Activated naive CD4-positive, alpha-beta T cell treated with anti-CD3 and anti-CD28 coated beads for 36 hours (primary cell): Measurements from ENCODE around the gene TMEM221. TPM values are rescaled to one million over a fixed set of nuclear protein-coding genes. Genes with fewer than 3 reads are reported as not detected.

Experiments
- CTCF ChIA-PET: fragments of 350-600 bp; sonication (Branson Sonifier 250); formaldehyde crosslinking; loops from one replicate; lab custom pipeline; 2021; ENCODE audit warnings: antibody characterized with exemption; lab: Charles Lee
- DNase-seq: peaks from one replicate; pipeline ENCODE4 v3.0.0-alpha.2; 2020
- H3K27ac Mint-ChIP-seq: one replicate; pipeline ENCODE4 v1.8.0; 2021; ENCODE audit warnings: mild to moderate bottlenecking, mixed read lengths
- H3K27me3 Mint-ChIP-seq: one replicate; pipeline ENCODE4 v1.8.0; 2021; ENCODE audit warnings: low read depth, mixed read lengths
- H3K36me3 Mint-ChIP-seq: one replicate; pipeline ENCODE4 v1.8.0; 2021; ENCODE audit warnings: low read depth, mixed read lengths
- H3K4me1 Mint-ChIP-seq: one replicate; pipeline ENCODE4 v1.8.0; 2021; ENCODE audit warnings: low read depth, mixed read lengths
- H3K4me3 Mint-ChIP-seq: one replicate; pipeline ENCODE4 v1.8.0; 2021; ENCODE audit warnings: mild to moderate bottlenecking, moderate library complexity, mixed read lengths
- H3K9me3 Mint-ChIP-seq: one replicate; pipeline ENCODE4 v1.8.0; 2021; ENCODE audit warnings: mixed read lengths
- intact Hi-C: fragments of 100-400 bp; cut with micrococcal nuclease; formaldehyde crosslinking; loops from one replicate; pipeline ENCODE4 v1.15.1; 2023
- total RNA-seq, 2 experiments: library from RNA; stranded (reverse); gene quantifications; one replicate each; pipeline ENCODE4 v1.2.3, GENCODE V29; 2021

The TMEM221 gene
- total RNA-seq, 2 experiments from 2014 or later = not detected

DNA sequence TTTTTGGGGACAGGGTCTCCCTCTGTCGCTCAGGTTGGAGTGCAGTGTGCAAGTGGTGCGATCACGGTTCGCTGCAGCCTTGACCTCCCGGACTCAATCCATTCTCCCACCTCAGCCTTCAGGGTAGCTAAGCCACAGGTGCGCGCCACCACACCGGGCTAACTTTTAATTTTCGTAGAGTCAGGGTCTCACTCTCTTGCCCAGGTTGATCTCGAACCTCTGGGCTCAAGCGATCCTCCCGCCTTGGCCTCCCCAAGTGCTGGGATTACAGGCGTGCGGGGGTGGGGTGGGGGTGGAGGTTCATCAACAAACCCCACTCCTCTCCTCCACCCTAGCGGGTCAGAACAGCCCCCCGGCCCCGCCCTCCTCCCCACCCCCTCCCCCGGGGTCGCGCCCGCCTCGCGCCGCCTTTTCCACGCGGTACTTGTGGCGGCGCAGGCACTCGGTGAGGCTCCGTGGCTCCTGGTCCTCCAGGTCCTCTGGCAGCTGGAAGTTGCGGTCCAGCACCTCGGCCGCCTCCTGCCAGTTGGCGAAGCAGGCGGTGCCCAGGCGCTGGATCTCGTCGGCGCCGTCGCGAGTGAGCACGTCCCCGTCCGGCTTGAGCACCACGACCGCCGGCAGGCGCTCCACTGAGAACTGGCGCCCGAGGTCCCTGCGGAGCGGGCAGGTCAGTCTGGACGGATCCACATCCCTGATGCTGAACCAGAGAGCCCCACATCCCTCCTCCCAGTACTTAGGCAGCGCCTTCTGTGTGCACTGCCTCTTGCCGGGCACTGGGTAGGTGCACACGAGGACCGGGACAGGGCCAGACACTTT lies 7.0 kb upstream of the TMEM221 start:
- Mint-ChIP-seq H3K27ac (no peak overlapping the region), H3K9me3 (no peaks in the 10 kb centered on the region), H3K4me3 (no peak overlapping the region), H3K4me1 (peaks cover 11% of the 10 kb centered on the region), H3K27me3 (peaks cover 37% of the 10 kb centered on the region), H3K36me3 (no peaks in the 10 kb centered on the region)
- intact Hi-C loops = no loop called here
- CTCF ChIA-PET = interaction anchor here (1.1 to 1.8 kb wide), 3 partner anchors 10 to 41 kb away, joined by 4 to 6 read pairs (median 5); no protein-coding TSS in a partner anchor
- no peak for DNase-seq

DNA sequence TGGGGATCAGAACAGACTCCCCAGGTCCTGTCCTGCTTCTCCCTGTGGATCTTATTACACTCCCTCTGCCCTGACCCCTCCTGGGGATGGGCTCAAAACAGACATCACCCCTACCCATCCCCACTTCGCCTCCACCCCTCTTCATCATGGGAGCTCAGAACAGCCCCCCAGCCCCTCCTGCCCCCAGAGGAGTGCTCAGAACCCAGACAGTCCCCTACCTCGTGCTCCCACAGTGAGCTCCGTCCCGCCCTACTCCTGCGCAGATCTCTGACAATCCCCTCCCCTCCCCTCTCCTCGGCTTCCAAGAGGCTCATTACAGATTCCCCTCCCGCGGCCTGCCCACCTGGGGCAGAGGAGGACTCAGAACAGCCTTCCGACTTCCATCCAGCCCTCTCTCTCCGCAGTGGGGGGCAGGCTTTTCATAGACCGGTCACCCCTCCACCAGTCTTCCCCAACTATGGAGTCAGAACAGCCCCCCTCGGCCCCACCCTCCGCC lies 6.2 kb upstream of the TMEM221 start:
- Mint-ChIP-seq H3K4me3 (no peak overlapping the region), H3K4me1 (peaks cover 19% of the 10 kb centered on the region), H3K9me3 (peaks cover 3% of the 10 kb centered on the region), H3K27me3 (peaks cover 37% of the 10 kb centered on the region), H3K27ac (no peak overlapping the region), H3K36me3 (no peaks in the 10 kb centered on the region)
- no peak for DNase-seq
- CTCF ChIA-PET = interaction anchor here (0.9 to 1.8 kb wide), 6 partner anchors 10 to 119 kb away, joined by 3 to 6 read pairs (median 4); no protein-coding TSS in a partner anchor
- intact Hi-C loops = no loop called here

DNA sequence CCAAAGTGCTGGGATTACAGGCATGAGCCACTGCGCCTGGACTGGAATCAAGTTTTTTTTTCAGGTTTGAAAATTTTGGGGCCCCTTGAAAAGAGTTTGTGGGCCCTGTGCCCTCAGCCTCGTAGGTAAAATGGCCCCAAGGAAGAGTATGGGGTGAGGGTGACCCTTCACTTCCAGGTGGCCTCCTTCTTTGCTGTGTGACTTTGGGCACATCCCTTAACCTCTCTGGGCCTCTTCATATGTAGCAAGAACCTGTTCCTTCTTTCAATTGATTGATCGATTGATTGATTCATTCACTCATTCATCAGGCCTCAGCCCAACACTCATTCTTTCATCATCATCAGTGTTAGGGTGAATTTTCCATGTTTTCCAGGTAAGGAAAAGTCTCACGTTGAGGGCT lies 3.4 kb upstream of the TMEM221 start:
- Mint-ChIP-seq H3K36me3 (no peaks in the 10 kb centered on the region), H3K9me3 (peaks cover 3% of the 10 kb centered on the region), H3K4me3 (no peak overlapping the region), H3K27me3 (peaks cover 33% of the 10 kb centered on the region), H3K4me1 (peaks cover 19% of the 10 kb centered on the region), H3K27ac (no peak overlapping the region)
- DNase-seq = no peak
- intact Hi-C loops = loop anchor here (2.0 kb wide), 3 partner anchors 123 to 403 kb away; no protein-coding TSS in a partner anchor
- CTCF ChIA-PET = interaction anchor here (0.9 to 1.9 kb wide), 2 partner anchors 10 to 14 kb away, joined by 4 read pairs; no protein-coding TSS in a partner anchor

GRCh38 chr19:17450264-17451075 lies 2.0 kb upstream of the TMEM221 start:
- no peak overlapping the region for H3K27ac Mint-ChIP-seq
- peaks cover 19% of the 10 kb centered on the region for H3K4me1 Mint-ChIP-seq
- H3K36me3 Mint-ChIP-seq = no peaks in the 10 kb centered on the region
- peak overlapping the region; percentile 3 for H3K4me3 Mint-ChIP-seq
- intact Hi-C loops = loop anchor here (1.0 to 2.0 kb wide), 3 partner anchors 19 to 158 kb away; partner anchors contain the start of gene BST2
- peaks cover 26% of the 10 kb centered on the region for H3K27me3 Mint-ChIP-seq
- DNase-seq = peak; percentile 72
- CTCF ChIA-PET = interaction anchor here (0.8 to 1.9 kb wide), 3 partner anchors 11 to 27 kb away, joined by 3 to 5 read pairs (median 4); no protein-coding TSS in a partner anchor
- peaks cover 3% of the 10 kb centered on the region for H3K9me3 Mint-ChIP-seq

GRCh38 chr19:17447704-17448130 lies 751 bp downstream of the TMEM221 start:
- CTCF ChIA-PET = interaction anchor here (0.5 to 0.6 kb wide), 2 partner anchors 14 to 294 kb away, joined by 4 read pairs; no protein-coding TSS in a partner anchor
- DNase-seq = no peak
- Mint-ChIP-seq H3K4me1 (peaks cover 13% of the 10 kb centered on the region), H3K4me3 (no peak overlapping the region), H3K9me3 (peaks cover 3% of the 10 kb centered on the region), H3K27me3 (peaks cover 11% of the 10 kb centered on the region), H3K36me3 (no peaks in the 10 kb centered on the region), H3K27ac (no peak overlapping the region)
- intact Hi-C loops = loop anchor here (1.0 to 2.0 kb wide), 2 partner anchors 23 to 52 kb away; no protein-coding TSS in a partner anchor

DNA sequence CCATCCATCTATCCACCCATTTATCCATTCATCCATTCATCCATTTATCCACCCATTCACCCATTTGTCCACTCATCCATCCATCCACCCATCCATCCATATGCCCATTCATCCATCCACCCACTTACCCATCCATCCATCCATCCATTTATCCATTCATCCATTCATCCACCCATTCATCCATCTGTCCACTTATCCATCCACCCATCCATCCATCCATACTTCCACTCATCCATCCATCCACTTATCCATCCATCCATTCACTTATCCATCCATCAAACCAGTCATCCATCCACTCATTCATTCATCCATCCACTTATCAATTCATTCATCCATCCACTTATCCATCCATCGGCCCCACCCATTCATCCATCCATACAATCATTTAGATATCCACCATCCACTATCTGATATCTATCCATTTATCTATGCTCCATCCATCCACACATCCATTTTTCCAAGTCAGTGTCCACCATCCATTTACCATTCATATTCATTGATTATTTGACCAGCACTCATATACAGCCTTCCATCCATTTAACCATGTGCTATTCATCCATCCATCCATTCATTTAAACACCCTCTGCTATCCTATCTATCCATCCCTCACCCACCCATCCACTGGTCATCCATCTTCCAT lies 2.8 kb downstream of the TMEM221 start:
- CTCF ChIA-PET = interaction anchor here (0.6 to 1.1 kb wide), 2 partner anchors 26 to 977 kb away, joined by 3 to 4 read pairs; partner anchors contain the start of gene MVB12A
- DNase-seq = no peak
- Mint-ChIP-seq H3K27ac (no peak overlapping the region), H3K4me3 (no peak overlapping the region), H3K9me3 (peaks cover 3% of the 10 kb centered on the region), H3K36me3 (no peaks in the 10 kb centered on the region), H3K27me3 (peaks cover 11% of the 10 kb centered on the region), H3K4me1 (peaks cover 10% of the 10 kb centered on the region)
- intact Hi-C loops = no loop called here

DNA sequence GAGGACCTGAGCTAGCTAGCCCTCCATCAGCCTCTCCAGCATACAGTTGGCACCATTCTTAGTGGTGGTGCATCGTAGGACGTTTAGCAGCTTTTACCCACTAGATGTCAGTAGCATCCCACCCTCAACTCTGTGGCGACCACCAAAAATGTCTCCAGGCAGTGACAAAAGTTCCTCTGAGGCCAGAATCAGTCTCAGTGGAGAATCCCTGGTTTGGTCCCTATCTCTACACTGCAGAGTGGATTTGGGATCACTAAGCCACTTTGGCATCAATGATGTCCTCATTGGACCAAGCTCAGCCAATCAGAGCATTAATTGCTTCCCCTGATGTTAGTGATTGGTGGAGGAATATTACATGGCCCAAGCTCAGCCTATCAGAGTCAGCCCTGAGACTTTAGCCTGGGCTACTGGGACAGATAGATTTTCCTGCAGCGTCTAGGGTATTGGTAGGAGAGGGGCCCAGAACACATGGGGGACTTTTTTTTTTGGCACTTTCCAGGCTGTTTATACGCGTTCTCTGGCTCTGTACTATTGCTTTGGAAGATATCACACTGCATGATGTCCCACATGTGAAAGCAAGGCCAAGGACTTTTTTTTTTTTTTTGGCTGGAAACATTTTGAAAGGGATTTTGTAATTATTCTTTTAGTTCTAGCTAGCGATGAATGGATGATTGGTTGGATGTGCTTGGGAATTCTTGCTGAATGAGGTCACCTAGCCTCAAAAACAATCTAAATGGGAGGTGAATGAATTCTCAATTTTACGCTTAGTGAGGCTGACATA lies 7.0 kb downstream of the TMEM221 start:
- no peaks in the 10 kb centered on the region for H3K27me3 Mint-ChIP-seq
- intact Hi-C loops = loop anchor here (1.0 kb wide), 1 partner anchor 25 kb away; no protein-coding TSS in a partner anchor
- no peaks in the 10 kb centered on the region for H3K9me3 Mint-ChIP-seq
- no peak overlapping the region for H3K27ac Mint-ChIP-seq
- no peaks in the 10 kb centered on the region for H3K36me3 Mint-ChIP-seq
- H3K4me3 Mint-ChIP-seq = no peak overlapping the region
- DNase-seq = peak; percentile 31
- CTCF ChIA-PET = interaction anchor here (0.6 to 1.3 kb wide), 10 partner anchors 9 to 1127 kb away, joined by 3 to 6 read pairs (median 3); no protein-coding TSS in a partner anchor
- H3K4me1 Mint-ChIP-seq = no peaks in the 10 kb centered on the region

- Mint-ChIP-seq H3K27me3 (no peaks in the 10 kb centered on the region), H3K4me1 (no peaks in the 10 kb centered on the region), H3K4me3 (no peak overlapping the region), H3K9me3 (no peaks in the 10 kb centered on the region), H3K36me3 (no peaks in the 10 kb centered on the region), H3K27ac (no peak overlapping the region)
- intact Hi-C loops = no loop called here
- no peak for DNase-seq
- CTCF ChIA-PET = interaction anchor here (0.7 to 1.3 kb wide), 4 partner anchors 10 to 42 kb away, joined by 3 read pairs; no protein-coding TSS in a partner anchor
These were observed 11.6 kb downstream of the TMEM221 start for GRCh38 chr19:17436874-17437267.

DNA sequence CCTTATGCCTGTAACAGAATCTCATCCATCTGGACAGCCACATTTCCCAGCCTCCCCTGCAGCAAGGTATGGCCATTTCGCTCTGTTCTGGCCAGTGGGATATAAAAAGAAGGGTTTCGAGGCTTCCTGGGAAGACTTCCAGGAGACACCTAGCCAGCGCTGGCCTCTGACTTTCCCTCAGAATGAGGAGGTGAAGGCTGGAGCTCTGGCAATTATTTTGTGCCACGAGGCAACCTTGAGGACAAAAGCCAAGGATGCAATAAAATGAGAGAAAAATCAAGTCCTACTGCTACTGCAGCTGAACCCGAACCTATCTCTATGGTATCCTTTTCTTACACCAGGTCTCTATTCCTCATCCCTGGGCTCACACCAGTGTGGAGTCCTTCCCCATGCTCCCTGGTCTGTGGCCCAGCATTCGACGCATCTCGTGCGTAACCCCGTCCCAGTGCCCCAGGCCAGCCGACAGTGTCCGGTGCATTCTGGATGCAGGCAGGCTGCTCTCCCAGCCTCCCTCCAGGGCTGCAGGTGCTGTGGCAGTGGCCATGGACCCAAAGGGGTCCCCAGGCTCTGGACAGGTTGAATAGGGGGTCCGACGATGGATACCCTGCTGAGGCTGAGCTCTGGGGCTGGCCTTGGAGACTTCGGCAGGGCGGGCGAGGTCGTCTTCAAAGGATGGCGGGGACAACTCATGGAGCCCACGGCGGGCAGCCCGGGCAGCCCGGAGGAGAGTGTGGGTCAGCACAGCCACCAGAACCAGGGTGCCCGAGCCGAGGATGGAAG lies 12.2 kb downstream of the TMEM221 start:
- no peak overlapping the region for H3K4me3 Mint-ChIP-seq

GRCh38 chr19:17435218-17435617 lies 13.2 kb downstream of the TMEM221 start:
- no peak for DNase-seq
- intact Hi-C loops = no loop called here
- Mint-ChIP-seq H3K4me3 (no peak overlapping the region), H3K27me3 (no peaks in the 10 kb centered on the region), H3K4me1 (no peaks in the 10 kb centered on the region), H3K9me3 (no peaks in the 10 kb centered on the region), H3K27ac (no peak overlapping the region), H3K36me3 (no peaks in the 10 kb centered on the region)
- CTCF ChIA-PET = no interaction called here

More for the DNA sequence above, 12.2 kb downstream of the TMEM221 start:
- intact Hi-C loops = no loop called here
- no peak for DNase-seq
- H3K27me3 Mint-ChIP-seq = no peaks in the 10 kb centered on the region
- no peaks in the 10 kb centered on the region for H3K9me3 Mint-ChIP-seq
- H3K27ac Mint-ChIP-seq = no peak overlapping the region
- H3K36me3 Mint-ChIP-seq = no peaks in the 10 kb centered on the region
- CTCF ChIA-PET = interaction anchor here (0.7 to 1.1 kb wide), 3 partner anchors 11 to 42 kb away, joined by 3 read pairs; no protein-coding TSS in a partner anchor
- H3K4me1 Mint-ChIP-seq = no peaks in the 10 kb centered on the region
